ENCODE data around the gene DUS4L. TPM values are rescaled to one million over a fixed set of nuclear protein-coding genes. Genes with fewer than 3 reads are reported as not detected.
A peak's percentile ranks its signal among the peaks of the same experiment; 100 is the strongest.

DUS4L gene
- total and polyA plus RNA-seq, 2 of the 13 experiments (the other 11 are each of a cell fraction or from before 2014, with no cell fraction given), result 5.6 to 9.8 TPM

GRCh38 chr7:107614425-107614824 is 50.7 kb downstream of the DUS4L start:
- peaks cover 4 to 12% of the 10 kb centered on the region in 2 experiments; a peak in 4 of 5 replicates for H3K36me3 ChIP-seq (replicated peaks in 1 of 2; ENCODE audit: control insufficient read depth in 1 of 2, insufficient read depth in 2 of 2, low read length in 2 of 2)
- H3K27ac ChIP-seq (ENCODE audit: extremely low read length, insufficient read depth, low read length), result no peak overlapping the region
- H4K20me1 ChIP-seq (ENCODE audit: insufficient read depth, low read length), result no peaks in the 10 kb centered on the region
- no peak for TF ChIP-seq NFKBIZ (CRISPR knock-in tag; IDR thresholded peaks at IDR 0.05)
- TF ChIP-seq FOXP4 (CRISPR knock-in tag; IDR thresholded peaks at IDR 0.05), result no peak
- no peak for TF ChIP-seq ZNF350 (CRISPR knock-in tag; IDR thresholded peaks at IDR 0.05; ENCODE audit: borderline replicate concordance, low read depth)
- no peak for TF ChIP-seq ZNF576 (CRISPR knock-in tag; IDR thresholded peaks at IDR 0.05)
- no peak for TF ChIP-seq RFXANK (CRISPR knock-in tag; IDR thresholded peaks at IDR 0.05)
- TF ChIP-seq PATZ1 (CRISPR knock-in tag; IDR thresholded peaks at IDR 0.05), result no peak
- TF ChIP-seq ZNF296 (CRISPR knock-in tag; conservative IDR thresholded peaks at IDR 0.05), result no peak
- TF ChIP-seq SP4 (CRISPR knock-in tag; IDR thresholded peaks at IDR 0.05), result no peak
- ATAC-seq (no peak), FAIRE-seq (no peak), DNase-seq (ENCODE audit: low spot score) (peak; percentile 15)
- ChIA-PET POLR2A (no interaction called here), CTCF (ENCODE audit: low intra/inter-chr PET ratio, low total read pairs) (no interaction called here)
- BruUV-seq (replicated peaks), result no TSS peak
- H3K79me2 ChIP-seq (ENCODE audit: insufficient read depth, low read length), result no peaks in the 10 kb centered on the region
- intact Hi-C loops (cut with micrococcal nuclease; ENCODE audit: unreplicated experiment) (no loop called here), in situ Hi-C loops (cut with HindIII; ENCODE audit: extremely low pct_ligation_motif_present, low pct_unique_long_range_greater_than_20kb) (no loop called here)
- H3K9ac ChIP-seq (ENCODE audit: insufficient read depth, low read depth, low read length), result no peak overlapping the region
- H3K4me1 ChIP-seq (ENCODE audit: insufficient read depth, low read length), result peaks cover 2% of the 10 kb centered on the region; the same call in 1 of the 2 replicates
- H3K27me3 ChIP-seq (ENCODE audit: control insufficient read depth in 1 of 2, insufficient read depth in 2 of 2, low read length in 2 of 2), result no peaks in the 10 kb centered on the region
- no peaks in the 10 kb centered on the region for H3K9me3 ChIP-seq (ENCODE audit: low read length)
- H3K4me2 ChIP-seq (ENCODE audit: low read depth, low read length), result no peak overlapping the region
- H3K4me3 ChIP-seq (replicated peaks in 1 of 3; ENCODE audit: insufficient read depth in 1 of 3, low read depth in 2 of 3, low read length in 3 of 3), result no peak overlapping the region
- H2AFZ ChIP-seq (ENCODE audit: low read length), result no peak overlapping the region
